Loucy (cell line): ENCODE data around the gene CENPS.

Experiments
- CTCF ChIP-seq: fragments of 200-600 bp; sonication (generic); conservative IDR thresholded peaks from 2 replicates; pipeline ENCODE4 v1.5.1; 2014; ENCODE audit warnings: mild to moderate bottlenecking, antibody characterized with exemption, low read length
- EZH2phosphoT487 ChIP-seq: fragments of 200-600 bp; IDR thresholded peaks from 2 replicates; pipeline ENCODE4 v1.6.1; 2018; ENCODE audit warnings: antibody characterized with exemption, mild to moderate bottlenecking, moderate library complexity, borderline replicate concordance

- no peak for TF ChIP-seq CTCF
- no peak for TF ChIP-seq EZH2phosphoT487
Measured at GRCh38 chr1:10450836-10451235, 20.6 kb downstream of the CENPS start.
